Peyer's patch (tissue), 4 donors: ENCODE results near the gene CREB1.

Source experiments
- POLR2A ChIP-seq, 2 donors: fragments of 450-650 bp; IDR thresholded peaks; one replicate each; pipeline ENCODE4 v1.5.1; 2017; ENCODE audit warnings: antibody characterized with exemption in 2 of 2, mild to moderate bottlenecking in 2 of 2, moderate library complexity in 2 of 2
- TF ChIP-seq, protein P1 (sequence below), 6 experiments: fragments of 450-650 bp in 4 of 6; fragments of 200-600 bp in 2 of 6; sonication (generic) in 1 of 6; IDR thresholded peaks; one replicate each; pipeline ENCODE4 v1.5.1; 2017 to 2019; ENCODE audit warnings: antibody characterized with exemption in 6 of 6, mild to moderate bottlenecking in 3 of 6, moderate library complexity in 1 of 6

DNA sequence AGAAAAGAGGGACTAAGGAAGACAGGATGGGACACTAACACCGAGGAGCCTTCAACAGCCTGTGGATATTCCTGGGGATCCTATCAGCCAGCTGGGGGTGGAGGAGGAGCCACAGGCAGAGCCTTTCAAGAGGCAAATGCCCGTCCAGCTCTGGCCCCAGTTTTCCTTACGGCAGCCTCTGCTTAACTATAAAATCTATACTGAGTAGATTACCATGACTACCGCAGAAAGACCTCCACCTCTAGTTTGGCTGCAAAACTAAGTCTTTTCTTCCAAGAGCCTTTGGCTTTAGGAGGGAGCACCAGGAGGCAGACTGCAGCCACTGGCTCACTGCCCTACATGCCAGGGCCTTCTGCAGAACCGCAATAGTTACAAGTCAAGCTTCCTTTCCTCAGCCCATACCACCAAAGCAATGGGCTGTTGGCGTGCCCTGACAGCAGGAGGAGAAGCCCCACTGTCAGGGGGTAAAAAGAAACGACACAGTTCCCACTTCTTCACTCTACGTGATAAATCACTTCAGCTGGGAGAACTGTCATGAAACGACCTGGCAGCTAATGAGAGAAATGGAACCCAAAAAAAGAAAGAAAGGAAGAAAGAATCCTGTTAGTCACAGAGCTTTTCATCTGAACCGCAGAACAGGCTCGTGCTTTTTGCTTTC, 25.1 kb upstream of the CREB1 start:
- no peak for TF ChIP-seq POLR2A (IDR thresholded peaks at IDR 0.05)
- TF ChIP-seq, protein P1, sequence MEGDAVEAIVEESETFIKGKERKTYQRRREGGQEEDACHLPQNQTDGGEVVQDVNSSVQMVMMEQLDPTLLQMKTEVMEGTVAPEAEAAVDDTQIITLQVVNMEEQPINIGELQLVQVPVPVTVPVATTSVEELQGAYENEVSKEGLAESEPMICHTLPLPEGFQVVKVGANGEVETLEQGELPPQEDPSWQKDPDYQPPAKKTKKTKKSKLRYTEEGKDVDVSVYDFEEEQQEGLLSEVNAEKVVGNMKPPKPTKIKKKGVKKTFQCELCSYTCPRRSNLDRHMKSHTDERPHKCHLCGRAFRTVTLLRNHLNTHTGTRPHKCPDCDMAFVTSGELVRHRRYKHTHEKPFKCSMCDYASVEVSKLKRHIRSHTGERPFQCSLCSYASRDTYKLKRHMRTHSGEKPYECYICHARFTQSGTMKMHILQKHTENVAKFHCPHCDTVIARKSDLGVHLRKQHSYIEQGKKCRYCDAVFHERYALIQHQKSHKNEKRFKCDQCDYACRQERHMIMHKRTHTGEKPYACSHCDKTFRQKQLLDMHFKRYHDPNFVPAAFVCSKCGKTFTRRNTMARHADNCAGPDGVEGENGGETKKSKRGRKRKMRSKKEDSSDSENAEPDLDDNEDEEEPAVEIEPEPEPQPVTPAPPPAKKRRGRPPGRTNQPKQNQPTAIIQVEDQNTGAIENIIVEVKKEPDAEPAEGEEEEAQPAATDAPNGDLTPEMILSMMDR (IDR thresholded peaks at IDR 0.05) = no peak
